ENCODE measurements around the gene GSAP.

The GSAP gene

GRCh38 chr7:77326131-77326530 is 90.0 kb downstream of the GSAP start:
- DNase-seq = peak; percentile 33

- DNase-seq = no peak
Measured at GRCh38 chr7:77321300-77321699, 94.8 kb downstream of the GSAP start.

- no peak for DNase-seq
Measured at GRCh38 chr7:77320714-77321113, 95.4 kb downstream of the GSAP start.

GRCh38 chr7:77320137-77320536 is 96.0 kb downstream of the GSAP start:
- DNase-seq = no peak

- DNase-seq = no peak
Measured at GRCh38 chr7:77318019-77318418, 98.1 kb downstream of the GSAP start.

GRCh38 chr7:77316219-77316978 is 99.8 kb downstream of the GSAP start:
- DNase-seq = no peak

GRCh38 chr7:77315182-77315591 is 101.0 kb downstream of the GSAP start:
- no peak for DNase-seq

- DNase-seq = no peak
Measured at GRCh38 chr7:77313876-77314480, 102.2 kb downstream of the GSAP start.

- no peak for DNase-seq
Measured at GRCh38 chr7:77313085-77313484, 103.1 kb downstream of the GSAP start.

- DNase-seq = no peak
Measured at GRCh38 chr7:77310982-77311381, 105.2 kb downstream of the GSAP start.

GRCh38 chr7:77309714-77310220 is 106.4 kb downstream of the GSAP start:
- no peak for DNase-seq

- no peak for DNase-seq
Measured at GRCh38 chr7:77308792-77309191, 107.4 kb downstream of the GSAP start.

GRCh38 chr7:77306231-77307067 is 109.7 kb downstream of the GSAP start:
- DNase-seq = no peak

GRCh38 chr7:77295549-77295948 is 120.6 kb downstream of the GSAP start:
- DNase-seq = no peak

- no peak for DNase-seq
Measured at GRCh38 chr7:77293046-77293445, 123.1 kb downstream of the GSAP start.

GRCh38 chr7:77290425-77290824 is 125.7 kb downstream of the GSAP start:
- DNase-seq = no peak

- no peak for DNase-seq
Measured at GRCh38 chr7:77289387-77289786, 126.8 kb downstream of the GSAP start.

- DNase-seq = no peak
Measured at GRCh38 chr7:77288676-77289320, 127.4 kb downstream of the GSAP start.

GRCh38 chr7:77284616-77285015 is 131.5 kb downstream of the GSAP start:
- no peak for DNase-seq

- DNase-seq = no peak
Measured at GRCh38 chr7:77284005-77284404, 132.1 kb downstream of the GSAP start.

- no peak for DNase-seq
Measured at GRCh38 chr7:77282897-77283296, 133.3 kb downstream of the GSAP start.

- DNase-seq = no peak
Measured at GRCh38 chr7:77281780-77282478, 134.2 kb downstream of the GSAP start.
